ENCODE measurements around the gene GPC1. TPM values are rescaled to one million over a fixed set of nuclear protein-coding genes. Genes with fewer than 3 reads are reported as not detected.
A peak's percentile ranks its signal among the peaks of the same experiment; 100 is the strongest.

The GPC1 gene
- total RNA-seq, 1 experiment from 2014 or later, result 32.0 TPM

DNA sequence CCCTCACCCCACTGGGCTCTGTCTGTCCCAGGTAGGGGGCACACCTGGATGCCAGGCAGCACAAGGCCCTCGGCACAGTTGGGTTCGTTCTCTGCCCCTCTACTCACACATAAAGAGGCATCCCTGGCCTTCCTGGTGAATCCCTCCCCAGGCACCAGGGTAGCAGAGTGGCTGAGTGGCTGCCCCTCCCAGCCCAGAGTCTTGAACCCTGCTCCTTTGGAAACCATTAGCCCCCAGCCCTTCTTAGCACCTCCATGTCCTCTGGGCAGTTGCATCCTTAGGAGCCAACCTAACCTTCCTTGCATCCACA lies 2.0 kb downstream of the GPC1 start:
- Histone ChIP-seq H3K4me3 (ENCODE audit: insufficient read depth, low read depth, low read length) (no peak overlapping the region), H3K36me3 (replicated peaks; ENCODE audit: control insufficient read depth, insufficient read depth, low read length) (no peaks in the 10 kb centered on the region), H3K27me3 (ENCODE audit: control insufficient read depth, insufficient read depth, low read length) (peaks cover 23% of the 10 kb centered on the region)
- no peak for DNase-seq

DNA sequence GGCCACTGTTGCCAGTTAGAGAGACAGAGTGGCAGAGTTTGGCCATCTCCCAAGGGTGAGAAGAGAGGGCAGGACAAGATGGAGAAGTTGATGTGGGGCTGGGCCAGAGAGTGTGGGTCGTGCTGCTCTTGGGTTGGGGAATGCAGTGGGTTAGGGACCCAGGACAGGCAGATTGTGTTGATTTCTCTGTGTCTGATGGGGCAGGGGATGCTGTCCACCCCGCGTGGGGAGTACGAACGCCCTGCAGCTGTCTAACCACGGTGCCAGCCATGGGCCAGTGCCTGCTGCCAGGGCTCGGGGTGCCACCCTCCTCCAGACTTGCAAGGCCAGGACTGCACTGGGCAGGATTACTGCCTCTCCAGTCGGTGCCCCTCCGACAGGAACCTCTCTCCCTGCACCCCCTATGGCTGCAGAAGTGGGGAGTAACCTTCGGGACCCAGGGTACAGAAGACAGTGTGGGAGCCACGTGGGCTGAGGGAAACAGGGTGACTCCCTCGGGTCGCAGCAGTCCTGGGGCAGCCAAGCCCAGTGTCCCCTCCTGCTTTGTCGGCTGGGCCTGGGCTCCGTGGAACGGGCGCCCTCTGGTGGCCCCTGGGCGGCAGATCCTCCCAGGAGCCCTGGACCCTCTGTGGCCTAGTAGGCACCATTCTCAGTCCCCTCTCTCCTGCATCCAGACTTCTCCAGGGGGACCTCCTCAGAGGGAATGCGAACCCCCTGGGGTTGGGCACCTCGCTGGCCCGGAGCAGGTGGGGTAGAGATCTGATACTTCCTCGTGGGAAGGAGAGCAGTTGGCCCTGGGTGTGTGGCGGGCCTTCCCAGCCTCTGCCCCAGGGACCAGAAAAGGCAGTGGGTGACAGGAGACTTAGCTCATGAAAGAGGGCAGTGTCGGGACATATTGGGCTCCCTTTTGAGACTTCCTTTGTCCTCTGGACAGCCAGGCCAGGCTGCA lies 2.7 kb downstream of the GPC1 start:
- Histone ChIP-seq H3K36me3 (replicated peaks; ENCODE audit: control insufficient read depth, insufficient read depth, low read length) (no peaks in the 10 kb centered on the region), H3K27me3 (ENCODE audit: control insufficient read depth, insufficient read depth, low read length) (peaks cover 23% of the 10 kb centered on the region), H3K4me3 (ENCODE audit: insufficient read depth, low read depth, low read length) (no peak overlapping the region)
- DNase-seq, result peak; percentile 98

DNA sequence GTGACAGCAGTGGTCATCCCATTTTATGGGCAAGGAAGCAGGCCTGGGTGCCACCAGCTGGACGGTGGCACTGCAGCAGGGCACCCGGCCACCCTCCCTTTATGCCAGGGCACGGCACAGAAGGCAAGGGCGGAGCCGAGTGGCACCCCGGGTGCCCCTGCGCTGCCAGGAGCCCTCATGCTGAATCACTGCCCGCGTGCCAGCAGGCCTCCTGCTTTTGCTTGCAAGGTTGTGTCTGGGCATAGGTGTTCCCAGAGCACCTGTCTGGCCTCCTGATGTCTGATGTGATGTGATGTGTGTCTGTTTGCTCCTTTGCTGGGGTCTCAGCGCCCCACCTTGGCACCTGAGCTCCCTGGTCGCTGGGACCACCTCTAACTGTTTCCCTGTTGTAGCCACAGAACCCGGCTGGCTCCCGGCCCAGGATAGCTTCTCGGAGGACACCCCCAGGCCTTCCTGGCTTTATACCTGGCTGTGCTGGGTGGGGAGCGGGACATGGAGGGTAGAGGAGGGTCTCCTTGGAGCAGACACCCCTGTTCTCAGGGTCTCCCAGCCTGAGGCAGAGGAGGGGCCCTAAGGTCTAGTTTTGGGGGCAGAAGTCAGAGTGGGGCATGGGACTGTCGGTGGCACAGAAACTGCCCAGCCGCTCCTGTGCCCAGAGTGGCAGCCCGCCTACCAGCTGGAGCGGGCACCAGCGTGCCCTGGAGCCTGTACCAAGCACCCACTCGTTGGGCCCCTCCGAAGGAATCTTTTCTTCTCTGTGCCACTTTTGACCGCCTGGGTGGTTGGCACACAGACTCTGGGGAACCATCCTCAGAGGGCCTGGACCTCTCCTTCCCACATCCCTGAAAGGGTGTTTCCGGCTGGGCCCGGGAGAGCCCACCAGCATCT lies 3.6 kb downstream of the GPC1 start:
- H3K36me3 ChIP-seq (replicated peaks; ENCODE audit: control insufficient read depth, insufficient read depth, low read length), result no peaks in the 10 kb centered on the region
- DNase-seq, result no peak
- peaks cover 23% of the 10 kb centered on the region for H3K27me3 ChIP-seq (ENCODE audit: control insufficient read depth, insufficient read depth, low read length)

DNA sequence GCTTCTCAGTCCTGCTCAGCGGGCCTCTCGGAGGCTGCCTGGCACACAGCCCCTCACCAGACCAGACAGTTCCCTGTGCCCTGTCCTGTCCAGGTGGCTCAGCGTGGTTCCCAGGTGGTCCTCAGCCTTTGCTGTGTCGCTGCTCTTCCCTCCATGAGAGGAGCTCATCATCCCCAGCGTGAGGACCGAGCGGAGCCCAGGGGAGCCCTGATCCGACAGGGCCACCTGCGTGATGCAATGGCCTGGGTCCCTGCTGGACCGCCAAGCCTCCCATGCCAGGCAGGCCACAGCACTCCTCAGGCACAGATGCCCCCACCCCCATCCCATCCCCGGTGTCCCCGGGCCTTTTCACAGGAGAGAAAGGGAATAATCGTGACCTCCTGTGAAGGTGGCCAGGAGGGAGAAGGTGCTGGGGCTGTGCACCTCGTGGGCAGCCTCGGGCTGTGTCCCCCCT lies 4.3 kb downstream of the GPC1 start:
- no peak for DNase-seq
- no peaks in the 10 kb centered on the region for H3K36me3 ChIP-seq (replicated peaks; ENCODE audit: control insufficient read depth, insufficient read depth, low read length)
- peaks cover 21% of the 10 kb centered on the region for H3K27me3 ChIP-seq (ENCODE audit: control insufficient read depth, insufficient read depth, low read length)
- H3K4me3 ChIP-seq (ENCODE audit: insufficient read depth, low read depth, low read length), result no peak overlapping the region

More for the DNA sequence above, 3.6 kb downstream of the GPC1 start:
- no peak overlapping the region for H3K4me3 ChIP-seq (ENCODE audit: insufficient read depth, low read depth, low read length)

DNA sequence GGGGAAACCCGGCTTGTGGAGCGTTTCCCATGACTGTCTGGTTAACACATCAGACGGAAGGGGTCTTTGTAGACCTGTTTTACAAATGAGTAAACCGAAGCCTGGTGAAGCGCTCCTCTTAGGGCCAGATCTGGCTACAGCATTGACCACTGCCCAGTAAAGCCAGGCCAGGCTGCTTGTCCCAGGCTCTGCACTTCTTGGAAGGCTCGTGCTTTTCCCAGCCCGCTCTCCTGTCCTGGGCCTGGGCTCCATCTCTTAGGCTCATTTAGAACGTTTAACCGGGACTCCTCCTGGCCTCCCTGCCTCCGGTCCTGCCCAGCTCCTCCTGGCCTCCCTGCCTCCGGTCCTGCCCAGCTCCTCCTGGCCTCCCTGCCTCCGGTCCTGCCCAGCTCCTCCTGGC lies 4.8 kb downstream of the GPC1 start:
- peaks cover 21% of the 10 kb centered on the region for H3K27me3 ChIP-seq (ENCODE audit: control insufficient read depth, insufficient read depth, low read length)

DNA sequence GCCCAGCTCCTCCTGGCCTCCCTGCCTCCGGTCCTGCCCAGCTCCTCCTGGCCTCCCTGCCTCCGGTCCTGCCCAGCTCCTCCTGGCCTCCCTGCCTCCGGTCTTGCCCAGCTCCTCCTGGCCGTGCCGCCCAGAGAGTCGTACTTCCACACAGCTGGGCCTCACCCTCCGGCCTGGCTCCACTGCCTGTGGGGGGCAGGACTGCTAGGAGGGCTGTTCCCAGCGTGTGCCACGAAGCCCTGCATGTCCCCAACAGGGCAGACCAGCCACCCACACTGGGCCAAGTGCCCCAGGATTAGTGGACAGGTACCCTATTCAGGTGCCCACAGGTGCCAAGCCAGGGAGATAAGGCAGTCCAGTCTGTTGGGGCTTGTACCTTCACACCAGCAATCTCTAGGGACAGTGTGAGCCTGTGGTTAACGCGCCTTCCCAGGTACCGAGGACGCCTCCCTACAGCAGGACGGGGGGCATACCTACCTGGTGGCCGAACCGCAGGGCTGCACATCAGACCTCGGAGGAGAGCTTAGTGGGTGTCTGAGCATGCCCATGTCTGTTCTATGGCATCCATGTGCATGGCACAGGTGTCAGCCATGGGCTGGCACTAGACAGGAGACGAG lies 5.3 kb downstream of the GPC1 start:
- no peaks in the 10 kb centered on the region for H3K36me3 ChIP-seq (replicated peaks; ENCODE audit: control insufficient read depth, insufficient read depth, low read length)
- DNase-seq, result no peak
- peaks cover 21% of the 10 kb centered on the region for H3K27me3 ChIP-seq (ENCODE audit: control insufficient read depth, insufficient read depth, low read length)

More for the DNA sequence above, 4.8 kb downstream of the GPC1 start:
- DNase-seq, result no peak
- Histone ChIP-seq H3K4me3 (ENCODE audit: insufficient read depth, low read depth, low read length) (no peak overlapping the region), H3K36me3 (replicated peaks; ENCODE audit: control insufficient read depth, insufficient read depth, low read length) (no peaks in the 10 kb centered on the region)

DNA sequence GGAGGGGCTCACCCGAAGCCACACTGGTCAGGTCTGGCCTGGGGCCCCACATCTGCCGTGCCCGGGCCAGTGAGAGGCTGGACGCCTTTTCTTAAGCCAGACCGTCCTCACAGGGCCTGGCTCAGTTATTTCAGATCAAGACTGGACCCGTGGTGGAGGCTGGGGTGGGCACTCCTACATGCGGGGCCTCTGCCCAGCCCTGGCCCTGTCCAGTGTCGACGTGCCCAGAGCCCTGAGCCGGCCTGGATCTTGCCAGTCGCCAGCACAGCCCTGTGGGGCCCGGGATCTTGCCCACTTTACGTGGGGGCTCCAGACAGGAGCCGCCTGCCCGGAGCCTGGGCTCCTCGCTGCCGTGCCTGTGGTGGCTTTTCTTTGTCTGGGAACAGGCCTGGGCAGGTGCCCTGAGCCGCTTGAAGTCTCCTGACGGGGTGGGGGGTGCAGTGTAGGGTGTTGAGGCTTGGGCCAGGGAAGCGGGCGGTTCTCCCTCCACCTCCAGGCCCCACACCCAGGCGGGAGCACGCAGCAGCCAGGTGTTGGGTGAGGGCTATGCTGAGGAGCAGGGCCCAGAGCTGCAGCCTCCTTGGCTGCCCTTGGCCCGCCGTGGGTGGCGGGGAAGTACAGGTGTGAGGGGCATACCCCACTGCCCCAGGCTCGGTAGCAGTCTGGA lies 6.0 kb downstream of the GPC1 start:
- Histone ChIP-seq H3K4me3 (ENCODE audit: insufficient read depth, low read depth, low read length) (no peak overlapping the region), H3K27me3 (ENCODE audit: control insufficient read depth, insufficient read depth, low read length) (peaks cover 17% of the 10 kb centered on the region), H3K36me3 (replicated peaks; ENCODE audit: control insufficient read depth, insufficient read depth, low read length) (no peaks in the 10 kb centered on the region)
- no peak for DNase-seq

More for the DNA sequence above, 5.3 kb downstream of the GPC1 start:
- H3K4me3 ChIP-seq (ENCODE audit: insufficient read depth, low read depth, low read length), result no peak overlapping the region

DNA sequence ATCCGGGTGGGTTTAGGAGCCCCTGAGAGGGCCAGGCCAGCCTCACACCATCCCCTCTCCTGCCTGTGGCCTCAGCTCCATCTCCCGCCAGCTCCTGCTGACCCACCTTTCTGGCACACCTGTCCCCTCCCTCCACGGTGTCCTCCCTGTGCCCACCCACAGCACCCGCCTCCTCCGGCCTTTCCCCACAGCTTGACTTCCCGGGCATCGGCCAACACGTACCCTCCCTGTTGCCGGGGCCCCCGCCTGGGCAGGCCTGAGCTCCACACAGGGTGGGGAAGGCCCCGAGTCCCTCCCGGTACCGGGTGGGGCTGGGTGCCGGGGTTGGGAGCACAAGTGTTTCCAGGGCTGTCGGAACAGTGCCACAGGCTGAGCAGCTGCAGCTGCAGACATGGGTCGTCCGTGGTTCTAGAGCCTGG lies 6.5 kb downstream of the GPC1 start:
- DNase-seq, result no peak
- H3K27me3 ChIP-seq (ENCODE audit: control insufficient read depth, insufficient read depth, low read length), result peaks cover 12% of the 10 kb centered on the region
- no peaks in the 10 kb centered on the region for H3K36me3 ChIP-seq (replicated peaks; ENCODE audit: control insufficient read depth, insufficient read depth, low read length)
- H3K4me3 ChIP-seq (ENCODE audit: insufficient read depth, low read depth, low read length), result no peak overlapping the region

DNA sequence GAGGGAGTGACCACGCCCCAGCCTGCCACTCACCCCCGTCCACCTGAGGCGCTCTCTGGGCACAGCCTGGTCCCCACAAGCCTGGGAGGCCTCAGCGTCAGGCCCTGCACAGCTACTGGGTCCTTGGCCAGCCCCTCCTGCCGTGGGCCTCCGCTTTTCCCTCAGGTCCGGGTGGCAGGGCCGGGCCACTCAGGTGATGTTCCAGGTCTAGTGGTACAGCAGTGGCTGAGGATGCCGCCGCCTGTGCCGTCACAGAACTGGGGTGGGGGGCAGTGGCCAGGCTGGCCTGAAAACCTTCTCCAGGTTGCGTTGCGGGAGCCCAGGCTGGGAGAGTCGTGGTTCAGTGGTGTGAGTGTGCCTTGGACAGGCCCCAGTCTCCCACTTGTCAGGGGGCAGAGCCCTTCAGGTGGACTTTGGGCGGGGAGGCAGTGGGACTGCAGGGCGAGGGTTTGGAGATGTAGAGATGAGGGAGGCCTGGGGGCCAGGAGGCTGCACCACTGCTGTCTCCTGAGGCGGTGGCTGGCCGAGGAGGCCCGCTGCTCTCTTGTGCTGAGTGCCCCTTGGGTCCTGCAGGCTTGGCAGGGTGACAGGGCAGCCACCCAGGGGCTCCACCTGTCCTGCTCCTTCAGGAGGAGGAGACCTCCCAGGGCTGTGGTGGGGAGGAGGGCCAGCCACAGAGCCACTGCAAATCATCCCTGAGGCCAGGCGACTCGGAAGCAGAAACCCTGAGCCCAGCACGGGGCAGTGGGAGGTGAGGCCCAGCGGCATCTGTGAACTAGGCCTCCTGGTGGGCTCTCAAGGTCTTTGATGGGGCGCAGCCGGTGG lies 7.6 kb downstream of the GPC1 start:
- no peak for DNase-seq
- Histone ChIP-seq H3K27me3 (ENCODE audit: control insufficient read depth, insufficient read depth, low read length) (peaks cover under 1% of the 10 kb centered on the region), H3K4me3 (ENCODE audit: insufficient read depth, low read depth, low read length) (no peak overlapping the region), H3K36me3 (replicated peaks; ENCODE audit: control insufficient read depth, insufficient read depth, low read length) (no peaks in the 10 kb centered on the region)

DNA sequence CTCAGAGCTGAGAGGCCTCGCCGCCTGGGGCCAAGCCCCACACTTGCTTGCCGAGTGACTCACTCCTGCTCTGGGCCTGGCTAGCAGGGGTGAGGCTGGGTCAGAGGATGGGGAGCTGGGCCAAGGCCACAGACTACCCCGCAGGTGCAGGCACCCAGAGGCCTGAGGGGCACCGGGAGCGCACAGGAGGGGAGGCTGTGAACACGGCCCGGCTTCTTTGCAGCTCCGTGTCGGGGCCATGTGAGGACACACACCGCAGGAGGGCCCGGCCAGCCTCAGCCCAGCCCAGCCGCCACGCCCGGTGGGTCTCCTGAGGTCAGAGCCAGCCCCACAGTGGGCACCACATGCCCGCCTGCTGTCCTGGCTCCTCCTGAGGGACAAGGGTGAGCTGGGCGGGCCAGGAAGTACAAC lies 8.4 kb downstream of the GPC1 start:
- DNase-seq, result no peak
- H3K27me3 ChIP-seq (ENCODE audit: control insufficient read depth, insufficient read depth, low read length), result no peaks in the 10 kb centered on the region
- no peak overlapping the region for H3K4me3 ChIP-seq (ENCODE audit: insufficient read depth, low read depth, low read length)
- no peaks in the 10 kb centered on the region for H3K36me3 ChIP-seq (replicated peaks; ENCODE audit: control insufficient read depth, insufficient read depth, low read length)

DNA sequence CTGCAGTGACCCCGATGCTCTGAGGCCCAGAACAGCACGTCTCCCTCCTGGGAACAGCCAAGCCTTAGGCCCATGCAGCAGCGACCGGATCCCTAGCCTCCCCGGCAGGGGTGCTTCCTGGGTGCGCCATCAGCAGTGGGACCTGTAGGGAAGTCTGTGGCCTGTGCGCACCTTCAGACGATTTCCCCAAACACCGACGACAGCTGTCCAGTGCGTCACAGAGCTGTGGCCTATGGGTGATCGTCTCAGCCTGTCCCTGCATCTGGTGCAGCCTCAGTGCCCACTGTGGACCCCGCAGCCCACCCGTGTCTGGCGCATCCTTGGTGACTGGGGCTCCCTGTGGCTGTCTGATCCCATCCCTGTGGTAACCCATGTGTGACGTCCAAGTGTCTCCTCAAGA lies 9.0 kb downstream of the GPC1 start:
- DNase-seq, result no peak
- no peak overlapping the region for H3K4me3 ChIP-seq (ENCODE audit: insufficient read depth, low read depth, low read length)
- no peaks in the 10 kb centered on the region for H3K36me3 ChIP-seq (replicated peaks; ENCODE audit: control insufficient read depth, insufficient read depth, low read length)
- H3K27me3 ChIP-seq (ENCODE audit: control insufficient read depth, insufficient read depth, low read length), result no peaks in the 10 kb centered on the region

DNA sequence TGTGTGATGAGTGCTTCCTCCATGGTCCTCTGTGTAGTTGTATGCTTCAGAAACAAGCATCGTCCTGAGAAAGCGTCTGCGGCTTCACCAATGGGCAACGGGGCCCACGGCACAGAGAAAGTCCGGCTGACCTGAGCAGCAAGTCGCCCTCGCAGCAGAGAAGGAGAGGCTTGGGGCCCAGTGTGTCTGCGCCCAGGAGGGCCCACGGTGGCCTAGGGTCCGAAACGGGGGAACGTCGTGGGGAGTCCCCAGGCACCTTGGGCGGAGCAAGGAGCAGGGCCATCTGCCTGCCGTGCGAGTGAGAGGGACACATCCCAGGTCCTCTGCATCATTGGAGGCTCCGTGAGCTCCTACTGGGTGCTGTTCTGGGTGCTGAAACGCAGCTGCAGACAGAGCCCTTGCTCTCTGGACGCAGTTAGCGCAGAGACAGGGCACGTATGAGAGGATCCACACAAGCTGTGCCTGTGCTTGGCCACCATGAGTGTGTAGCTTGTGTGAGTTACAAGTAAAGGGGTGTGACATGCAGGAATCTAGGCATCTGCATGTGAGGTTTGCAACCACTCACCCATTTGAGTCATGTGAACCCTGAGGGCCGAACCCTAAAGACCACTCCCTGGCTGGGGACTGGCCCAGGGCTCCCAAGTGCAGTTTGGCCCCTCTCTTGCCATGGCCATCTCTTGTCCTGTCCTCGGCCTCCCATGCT lies 10.6 kb downstream of the GPC1 start:
- no peak overlapping the region for H3K4me3 ChIP-seq (ENCODE audit: insufficient read depth, low read depth, low read length)
- H3K27me3 ChIP-seq (ENCODE audit: control insufficient read depth, insufficient read depth, low read length), result no peaks in the 10 kb centered on the region
- no peaks in the 10 kb centered on the region for H3K36me3 ChIP-seq (replicated peaks; ENCODE audit: control insufficient read depth, insufficient read depth, low read length)
- DNase-seq, result no peak

DNA sequence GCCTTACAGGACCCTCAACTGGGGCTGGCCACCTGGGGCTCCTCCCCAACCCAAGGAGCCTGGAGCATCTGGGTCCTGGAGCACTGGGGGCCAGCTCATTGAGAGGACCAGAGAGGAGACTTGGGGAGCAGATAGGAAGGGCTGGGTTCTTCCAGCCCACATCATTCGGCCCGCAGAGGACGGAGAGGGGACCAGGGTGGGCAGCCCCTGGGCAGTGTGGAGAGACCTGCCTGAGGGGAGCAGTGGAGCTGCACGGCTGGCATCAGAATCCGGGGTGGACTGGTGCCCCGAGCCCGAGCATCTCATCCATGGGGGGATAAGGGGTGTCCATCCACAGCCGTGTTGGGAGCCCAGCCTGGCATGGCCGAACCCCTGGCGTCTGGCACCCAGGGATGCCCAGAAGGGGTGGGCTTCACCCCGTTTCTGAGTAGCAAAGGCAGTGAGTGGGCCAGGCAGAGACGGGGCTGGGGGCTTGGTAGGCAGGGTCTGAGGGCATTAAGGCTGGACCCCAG lies 11.3 kb downstream of the GPC1 start:
- no peaks in the 10 kb centered on the region for H3K27me3 ChIP-seq (ENCODE audit: control insufficient read depth, insufficient read depth, low read length)
- no peak overlapping the region for H3K4me3 ChIP-seq (ENCODE audit: insufficient read depth, low read depth, low read length)
- H3K36me3 ChIP-seq (replicated peaks; ENCODE audit: control insufficient read depth, insufficient read depth, low read length), result no peaks in the 10 kb centered on the region
- DNase-seq, result no peak

All from H7 (cell line).